IPS-20b (cell line): ENCODE data around the gene CCDC150.
"Not testable (repeated sequence)": the region's sequence is repeated elsewhere in the genome, so short reads cannot be mapped to it uniquely, and the experiment has no call there.

Experiments
- H3K27ac ChIP-seq: one replicate; pipeline ENCODE4 v1.5.1; 2013; ENCODE audit warnings: low read length
- H3K27me3 ChIP-seq: 2 replicates; pipeline ENCODE4 v1.6.1; 2013; ENCODE audit warnings: mild to moderate bottlenecking, low read length, inconsistent platforms; ENCODE audit not compliant: insufficient read depth
- H3K36me3 ChIP-seq: 2 replicates; pipeline ENCODE4 v1.6.1; 2013; ENCODE audit warnings: low read depth, mild to moderate bottlenecking, inconsistent platforms, low read length, moderate library complexity; ENCODE audit not compliant: insufficient read depth
- H3K4me1 ChIP-seq: 2 replicates; pipeline ENCODE4 v1.6.1; 2013; ENCODE audit warnings: mild to moderate bottlenecking, control low read depth, inconsistent platforms, low read length, moderate library complexity; ENCODE audit not compliant: insufficient read depth
- H3K4me3 ChIP-seq: 2 replicates; pipeline ENCODE4 v1.5.1; 2013; ENCODE audit warnings: mild to moderate bottlenecking, low read length, inconsistent platforms
- H3K9ac ChIP-seq: 2 replicates; pipeline ENCODE4 v1.6.1; 2013; ENCODE audit warnings: low read depth, mild to moderate bottlenecking, inconsistent platforms, low read length, moderate library complexity
- H3K9me3 ChIP-seq: 2 replicates; pipeline ENCODE4 v1.6.1; 2013; ENCODE audit warnings: mild to moderate bottlenecking, low read depth, low read length, inconsistent platforms; ENCODE audit not compliant: insufficient read depth

The CCDC150 gene

DNA sequence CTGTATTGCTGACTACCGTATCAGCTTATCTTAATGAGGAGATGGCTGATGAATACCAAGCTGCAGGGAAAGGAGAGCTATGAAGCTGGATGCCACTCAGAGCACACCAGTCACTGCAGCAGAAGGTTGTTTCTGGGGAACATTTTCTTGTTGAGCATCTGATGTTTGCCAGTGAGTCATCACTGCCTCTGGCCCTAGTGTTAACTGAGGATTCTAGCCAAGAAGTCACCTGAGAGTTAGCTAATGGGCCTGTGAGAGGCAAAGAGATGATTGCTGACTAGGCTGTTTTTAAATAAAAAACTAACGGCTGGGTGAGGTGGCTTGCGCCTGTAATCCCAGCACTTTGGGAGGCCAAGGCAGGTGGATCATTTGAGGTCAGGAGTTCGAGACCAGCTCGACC, 37.9 kb downstream of the CCDC150 start:
- peaks cover 59% of the 10 kb centered on the region for H3K36me3 ChIP-seq
- no peak overlapping the region for H3K4me3 ChIP-seq
- no peaks in the 10 kb centered on the region for H3K4me1 ChIP-seq
- no peaks in the 10 kb centered on the region for H3K27me3 ChIP-seq
- no peak overlapping the region for H3K9ac ChIP-seq
- H3K9me3 ChIP-seq: no peaks in the 10 kb centered on the region
- H3K27ac ChIP-seq: no peak overlapping the region

GRCh38 chr2:196679368-196679767, 39.9 kb downstream of the CCDC150 start:
- Histone ChIP-seq H3K4me3 (no peak overlapping the region), H3K27ac (no peak overlapping the region), H3K9ac (no peak overlapping the region), H3K4me1 (no peaks in the 10 kb centered on the region), H3K36me3 (peaks cover 60% of the 10 kb centered on the region), H3K27me3 (no peaks in the 10 kb centered on the region), H3K9me3 (peaks cover 9% of the 10 kb centered on the region)

GRCh38 chr2:196681510-196681909, 42.0 kb downstream of the CCDC150 start:
- Histone ChIP-seq H3K27me3 (no peaks in the 10 kb centered on the region), H3K36me3 (peaks cover 47% of the 10 kb centered on the region), H3K4me3 (no peak overlapping the region), H3K27ac (no peak overlapping the region), H3K9ac (no peak overlapping the region), H3K9me3 (peaks cover 18% of the 10 kb centered on the region), H3K4me1 (no peaks in the 10 kb centered on the region)

GRCh38 chr2:196685792-196686191, 46.3 kb downstream of the CCDC150 start:
- Histone ChIP-seq H3K9ac (no peak overlapping the region), H3K36me3 (peaks cover 24% of the 10 kb centered on the region; the same call in 1 of the 2 replicates), H3K27ac (no peak overlapping the region), H3K4me3 (no peak overlapping the region), H3K27me3 (no peaks in the 10 kb centered on the region), H3K9me3 (peaks cover 21% of the 10 kb centered on the region), H3K4me1 (no peaks in the 10 kb centered on the region)

DNA sequence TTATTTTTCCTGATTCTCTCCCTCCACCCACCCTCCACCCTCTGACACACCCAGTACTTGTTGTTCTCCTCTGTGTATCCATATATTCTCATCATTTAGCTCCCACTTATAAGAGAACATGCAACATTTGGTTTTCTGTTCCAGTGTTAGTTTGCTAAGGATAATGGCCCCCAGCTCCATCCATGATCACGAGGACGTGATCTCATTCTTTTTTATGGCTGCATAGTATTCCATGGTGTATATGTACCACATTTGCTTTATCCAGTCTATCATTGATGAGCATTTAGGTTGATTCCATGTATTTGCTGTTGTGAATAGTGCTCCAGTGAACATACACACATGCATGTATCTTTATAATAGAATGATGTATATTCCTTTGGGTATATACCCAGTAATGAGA, 47.2 kb downstream of the CCDC150 start:
- H3K27me3 ChIP-seq, H3K4me1 ChIP-seq, H3K27ac ChIP-seq, H3K9ac ChIP-seq, H3K4me3 ChIP-seq: not testable (repeated sequence)
- H3K9me3 ChIP-seq: peaks cover 21% of the 10 kb centered on the region
- H3K36me3 ChIP-seq: peaks cover 18% of the 10 kb centered on the region; the same call in 1 of the 2 replicates

- no peaks in the 10 kb centered on the region for H3K4me1 ChIP-seq
- no peak overlapping the region for H3K9ac ChIP-seq
- H3K27me3 ChIP-seq: no peaks in the 10 kb centered on the region
- peaks cover 34% of the 10 kb centered on the region; the same call in 1 of the 2 replicates for H3K36me3 ChIP-seq
- H3K27ac ChIP-seq: no peak overlapping the region
- no peak overlapping the region for H3K4me3 ChIP-seq
- no peaks in the 10 kb centered on the region for H3K9me3 ChIP-seq
Measured at GRCh38 chr2:196696423-196697079, 57.0 kb downstream of the CCDC150 start.

- H3K27me3 ChIP-seq: no peaks in the 10 kb centered on the region
- H3K9me3 ChIP-seq: no peaks in the 10 kb centered on the region
- H3K9ac ChIP-seq: no peak overlapping the region
- H3K27ac ChIP-seq: no peak overlapping the region
- H3K36me3 ChIP-seq: peaks cover 36% of the 10 kb centered on the region; the same call in 1 of the 2 replicates
- no peaks in the 10 kb centered on the region for H3K4me1 ChIP-seq
- no peak overlapping the region for H3K4me3 ChIP-seq
Measured at GRCh38 chr2:196697825-196698224, 58.3 kb downstream of the CCDC150 start.

DNA sequence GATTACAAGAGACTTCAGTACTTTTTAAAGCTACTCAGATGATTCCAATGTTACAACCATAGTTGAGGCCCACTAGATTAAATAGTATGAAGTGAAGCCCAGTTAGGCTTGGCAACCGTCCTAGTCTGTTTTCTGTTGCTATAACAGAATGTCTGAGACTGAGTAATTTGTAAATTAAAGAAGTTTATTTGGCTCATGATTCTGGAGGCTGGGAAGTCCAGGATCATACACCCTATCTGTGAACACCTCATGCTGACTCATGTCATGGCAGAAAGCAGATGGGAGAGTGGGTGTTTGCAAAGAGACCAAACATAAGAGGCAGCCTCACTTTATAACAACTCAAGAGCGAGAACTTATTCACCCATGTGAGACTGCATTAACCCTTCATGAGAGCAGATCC, 63.1 kb downstream of the CCDC150 start:
- Histone ChIP-seq H3K27ac (no peak overlapping the region), H3K36me3 (peaks cover 16% of the 10 kb centered on the region; the same call in 1 of the 2 replicates), H3K9ac (no peak overlapping the region), H3K4me1 (no peaks in the 10 kb centered on the region), H3K4me3 (no peak overlapping the region), H3K9me3 (no peaks in the 10 kb centered on the region), H3K27me3 (no peaks in the 10 kb centered on the region)

DNA sequence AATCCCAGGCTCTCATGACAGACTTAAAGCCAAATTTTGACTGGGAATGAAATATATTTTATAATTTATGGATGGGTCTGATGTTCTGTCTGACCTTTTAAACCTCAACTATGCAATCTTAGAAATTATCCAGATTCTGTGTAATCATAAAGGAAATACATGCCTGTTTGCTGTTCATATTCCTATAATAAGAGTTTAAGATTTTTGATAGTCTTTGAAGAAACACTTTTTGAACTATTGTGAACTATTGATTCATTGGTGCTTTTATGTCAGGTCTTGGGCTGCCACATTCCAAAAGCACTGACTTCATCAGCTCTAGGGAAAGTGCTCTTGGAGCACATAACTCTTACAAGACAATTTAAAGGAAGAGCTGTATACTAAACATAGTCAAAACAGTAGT, 64.2 kb downstream of the CCDC150 start:
- Histone ChIP-seq H3K27me3 (no peaks in the 10 kb centered on the region), H3K27ac (no peak overlapping the region), H3K4me3 (no peak overlapping the region), H3K9me3 (no peaks in the 10 kb centered on the region), H3K4me1 (no peaks in the 10 kb centered on the region), H3K36me3 (peaks cover 16% of the 10 kb centered on the region; the same call in 1 of the 2 replicates), H3K9ac (no peak overlapping the region)

DNA sequence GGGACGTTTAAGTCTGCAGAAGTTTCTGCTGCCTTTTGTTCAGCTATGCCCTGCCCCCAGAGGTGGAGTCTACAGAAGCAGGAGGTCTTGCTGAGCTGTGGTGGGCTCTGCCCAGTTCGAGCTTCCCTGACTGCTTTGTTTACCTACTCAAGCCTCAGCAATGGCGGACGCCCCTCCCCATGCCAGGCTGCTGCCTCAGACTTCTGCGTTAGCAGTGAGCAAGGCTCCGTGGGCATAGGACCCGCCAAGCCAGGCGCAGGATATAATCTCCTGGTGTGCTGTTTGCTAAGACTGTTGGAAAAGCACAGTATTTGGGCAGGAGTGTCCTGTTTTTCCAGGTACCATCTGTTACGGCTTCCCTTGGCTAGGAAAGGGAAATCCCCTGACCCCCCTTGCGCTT, 70.5 kb downstream of the CCDC150 start:
- not testable (repeated sequence) for H3K4me1 ChIP-seq, H3K27ac ChIP-seq, H3K4me3 ChIP-seq, H3K27me3 ChIP-seq, H3K9ac ChIP-seq
- peaks cover 10% of the 10 kb centered on the region for H3K9me3 ChIP-seq
- H3K36me3 ChIP-seq: peaks cover 34% of the 10 kb centered on the region

- Histone ChIP-seq H3K27me3 (no peaks in the 10 kb centered on the region), H3K4me3 (no peak overlapping the region), H3K36me3 (peaks cover 34% of the 10 kb centered on the region), H3K27ac (no peak overlapping the region), H3K4me1 (no peaks in the 10 kb centered on the region), H3K9ac (no peak overlapping the region), H3K9me3 (peaks cover 10% of the 10 kb centered on the region)
Measured at GRCh38 chr2:196711625-196712024, 72.1 kb downstream of the CCDC150 start.

- Histone ChIP-seq H3K4me3 (no peak overlapping the region), H3K9me3 (peaks cover 10% of the 10 kb centered on the region), H3K9ac (no peak overlapping the region), H3K36me3 (peaks cover 34% of the 10 kb centered on the region), H3K27me3 (no peaks in the 10 kb centered on the region), H3K27ac (no peak overlapping the region), H3K4me1 (no peaks in the 10 kb centered on the region)
Measured at GRCh38 chr2:196712867-196713266, 73.4 kb downstream of the CCDC150 start.
